C4-2B (cell line): ENCODE data around the gene RFT1.

ENCODE experiments used
- ZFX ChIP-seq: fragments of 450-650 bp; IDR thresholded peaks from 2 replicates; pipeline ENCODE4 v1.6.1; 2017
- TF ChIP-seq, protein P1 (sequence below): fragments of 450-650 bp; conservative IDR thresholded peaks from 2 replicates; pipeline ENCODE4 v1.5.1; 2017; ENCODE audit warnings: mild to moderate bottlenecking

- TF ChIP-seq, protein P1, sequence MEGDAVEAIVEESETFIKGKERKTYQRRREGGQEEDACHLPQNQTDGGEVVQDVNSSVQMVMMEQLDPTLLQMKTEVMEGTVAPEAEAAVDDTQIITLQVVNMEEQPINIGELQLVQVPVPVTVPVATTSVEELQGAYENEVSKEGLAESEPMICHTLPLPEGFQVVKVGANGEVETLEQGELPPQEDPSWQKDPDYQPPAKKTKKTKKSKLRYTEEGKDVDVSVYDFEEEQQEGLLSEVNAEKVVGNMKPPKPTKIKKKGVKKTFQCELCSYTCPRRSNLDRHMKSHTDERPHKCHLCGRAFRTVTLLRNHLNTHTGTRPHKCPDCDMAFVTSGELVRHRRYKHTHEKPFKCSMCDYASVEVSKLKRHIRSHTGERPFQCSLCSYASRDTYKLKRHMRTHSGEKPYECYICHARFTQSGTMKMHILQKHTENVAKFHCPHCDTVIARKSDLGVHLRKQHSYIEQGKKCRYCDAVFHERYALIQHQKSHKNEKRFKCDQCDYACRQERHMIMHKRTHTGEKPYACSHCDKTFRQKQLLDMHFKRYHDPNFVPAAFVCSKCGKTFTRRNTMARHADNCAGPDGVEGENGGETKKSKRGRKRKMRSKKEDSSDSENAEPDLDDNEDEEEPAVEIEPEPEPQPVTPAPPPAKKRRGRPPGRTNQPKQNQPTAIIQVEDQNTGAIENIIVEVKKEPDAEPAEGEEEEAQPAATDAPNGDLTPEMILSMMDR, result peak; percentile 89
- TF ChIP-seq ZFX, result no peak
Observed at GRCh38 chr3:53134631-53135232, 4.5 kb upstream of the RFT1 start.
